Right renal cortex interstitium (tissue), 3 donors: Measurements from ENCODE around the gene VAPA. TPM values are rescaled to one million over a fixed set of nuclear protein-coding genes. Genes with fewer than 3 reads are reported as not detected.

Experiments used
- DNase-seq, 3 donors: peaks; one replicate each; pipeline ENCODE4 v3.0.0-alpha.2; 2013; ENCODE audit warnings: low read depth in 3 of 3, low spot score in 2 of 3
- polyA plus RNA-seq, 3 donors: library from polyadenylated mRNA; unstranded; fragments of 120-200 nt; gene quantifications; one replicate each; pipeline ENCODE4 v1.2.1, GENCODE V29; 2013; ENCODE audit not compliant: insufficient read length in 3 of 3

The VAPA gene
- polyA plus RNA-seq, 3 donors, result 277 to 287 (median 278) TPM

GRCh38 chr18:9931146-9931545, 17.3 kb downstream of the VAPA start:
- DNase-seq, result no peak

GRCh38 chr18:9931678-9932077, 17.9 kb downstream of the VAPA start:
- no peak for DNase-seq

GRCh38 chr18:9933865-9934264, 20.0 kb downstream of the VAPA start:
- DNase-seq, result no peak

GRCh38 chr18:9934274-9934673, 20.5 kb downstream of the VAPA start:
- no peak for DNase-seq

- no peak for DNase-seq
Measured at GRCh38 chr18:9941103-9941502, 27.3 kb downstream of the VAPA start.

- no peak for DNase-seq
Measured at GRCh38 chr18:9941660-9942059, 27.8 kb downstream of the VAPA start.

GRCh38 chr18:9943311-9943710, 29.5 kb downstream of the VAPA start:
- no peak for DNase-seq

- no peak for DNase-seq
Measured at GRCh38 chr18:9944805-9945204, 31.0 kb downstream of the VAPA start.

- no peak for DNase-seq
Measured at GRCh38 chr18:9946831-9947230, 33.0 kb downstream of the VAPA start.

- DNase-seq, result no peak
Measured at GRCh38 chr18:9947248-9947647, 33.4 kb downstream of the VAPA start.

GRCh38 chr18:9949315-9949714, 35.5 kb downstream of the VAPA start:
- no peak for DNase-seq

GRCh38 chr18:9949861-9950260, 36.0 kb downstream of the VAPA start:
- no peak for DNase-seq

- DNase-seq, result no peak
Measured at GRCh38 chr18:9950289-9951016, 36.6 kb downstream of the VAPA start.

- peak in 2 of 3 donors; percentile 23 to 24 for DNase-seq
Measured at GRCh38 chr18:9951022-9951859, 37.4 kb downstream of the VAPA start.

GRCh38 chr18:9952633-9953416, 39.0 kb downstream of the VAPA start:
- DNase-seq, result no peak

GRCh38 chr18:9958861-9959399, 45.1 kb downstream of the VAPA start:
- DNase-seq, result no peak

- DNase-seq, result no peak
Measured at GRCh38 chr18:9959564-9959963, 45.7 kb downstream of the VAPA start.

- DNase-seq, result no peak
Measured at GRCh38 chr18:9960258-9960904, 46.6 kb downstream of the VAPA start.

- no peak for DNase-seq
Measured at GRCh38 chr18:9961041-9961440, 47.2 kb downstream of the VAPA start.
